ENCODE results near the gene FBXO46. TPM values are rescaled to one million over a fixed set of nuclear protein-coding genes. Genes with fewer than 3 reads are reported as not detected.
A peak's percentile ranks its signal among the peaks of the same experiment; 100 is the strongest.

FBXO46 gene
- total RNA-seq, 1 experiment from 2014 or later: 40.1 TPM

DNA sequence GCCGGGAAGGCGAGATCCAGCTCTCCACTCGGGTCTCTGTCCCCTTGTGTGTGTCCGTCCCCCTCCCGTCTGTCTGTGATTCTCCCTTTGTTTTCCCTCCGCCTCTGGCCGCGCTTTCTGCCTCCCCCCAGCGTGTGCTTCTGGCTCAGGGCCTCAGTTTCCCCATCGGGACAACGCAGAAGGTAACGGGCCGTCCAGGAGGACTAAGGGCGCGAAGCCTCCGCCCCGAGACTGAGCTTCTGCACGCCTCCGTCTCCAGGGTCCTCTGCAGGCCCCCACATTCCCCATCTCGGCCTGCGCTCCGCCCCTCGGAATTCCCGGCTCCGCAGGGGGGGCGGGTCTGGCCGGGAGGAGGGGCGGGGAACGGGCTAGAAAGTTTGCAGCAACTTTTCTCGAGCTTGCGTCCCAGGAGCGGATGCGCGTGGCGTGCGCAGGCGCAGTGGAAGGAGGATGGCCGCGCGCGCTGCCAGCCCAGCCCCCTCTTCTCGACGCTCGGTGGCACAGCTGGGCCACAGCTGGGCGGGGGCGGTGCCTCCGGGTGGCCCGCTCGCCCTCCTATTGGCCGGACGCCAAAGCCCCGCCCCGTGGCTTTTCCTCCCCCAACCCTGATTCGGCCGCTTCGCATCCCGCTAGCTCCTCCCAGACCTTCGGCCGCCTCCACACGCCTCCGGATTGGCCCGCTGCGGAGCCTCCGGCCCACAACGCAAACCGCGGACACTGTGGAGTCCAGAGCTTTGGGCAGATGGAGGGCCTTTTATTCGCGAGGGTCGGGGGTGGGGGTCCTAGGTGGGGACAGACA, 38.5 kb upstream of the FBXO46 start, which contains the start of gene SIX5 (continued):
- TF ChIP-seq, protein P1, sequence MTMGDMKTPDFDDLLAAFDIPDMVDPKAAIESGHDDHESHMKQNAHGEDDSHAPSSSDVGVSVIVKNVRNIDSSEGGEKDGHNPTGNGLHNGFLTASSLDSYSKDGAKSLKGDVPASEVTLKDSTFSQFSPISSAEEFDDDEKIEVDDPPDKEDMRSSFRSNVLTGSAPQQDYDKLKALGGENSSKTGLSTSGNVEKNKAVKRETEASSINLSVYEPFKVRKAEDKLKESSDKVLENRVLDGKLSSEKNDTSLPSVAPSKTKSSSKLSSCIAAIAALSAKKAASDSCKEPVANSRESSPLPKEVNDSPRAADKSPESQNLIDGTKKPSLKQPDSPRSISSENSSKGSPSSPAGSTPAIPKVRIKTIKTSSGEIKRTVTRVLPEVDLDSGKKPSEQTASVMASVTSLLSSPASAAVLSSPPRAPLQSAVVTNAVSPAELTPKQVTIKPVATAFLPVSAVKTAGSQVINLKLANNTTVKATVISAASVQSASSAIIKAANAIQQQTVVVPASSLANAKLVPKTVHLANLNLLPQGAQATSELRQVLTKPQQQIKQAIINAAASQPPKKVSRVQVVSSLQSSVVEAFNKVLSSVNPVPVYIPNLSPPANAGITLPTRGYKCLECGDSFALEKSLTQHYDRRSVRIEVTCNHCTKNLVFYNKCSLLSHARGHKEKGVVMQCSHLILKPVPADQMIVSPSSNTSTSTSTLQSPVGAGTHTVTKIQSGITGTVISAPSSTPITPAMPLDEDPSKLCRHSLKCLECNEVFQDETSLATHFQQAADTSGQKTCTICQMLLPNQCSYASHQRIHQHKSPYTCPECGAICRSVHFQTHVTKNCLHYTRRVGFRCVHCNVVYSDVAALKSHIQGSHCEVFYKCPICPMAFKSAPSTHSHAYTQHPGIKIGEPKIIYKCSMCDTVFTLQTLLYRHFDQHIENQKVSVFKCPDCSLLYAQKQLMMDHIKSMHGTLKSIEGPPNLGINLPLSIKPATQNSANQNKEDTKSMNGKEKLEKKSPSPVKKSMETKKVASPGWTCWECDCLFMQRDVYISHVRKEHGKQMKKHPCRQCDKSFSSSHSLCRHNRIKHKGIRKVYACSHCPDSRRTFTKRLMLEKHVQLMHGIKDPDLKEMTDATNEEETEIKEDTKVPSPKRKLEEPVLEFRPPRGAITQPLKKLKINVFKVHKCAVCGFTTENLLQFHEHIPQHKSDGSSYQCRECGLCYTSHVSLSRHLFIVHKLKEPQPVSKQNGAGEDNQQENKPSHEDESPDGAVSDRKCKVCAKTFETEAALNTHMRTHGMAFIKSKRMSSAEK (CRISPR knock-in tag; IDR thresholded peaks at IDR 0.05; ENCODE audit: borderline replicate concordance): no peak
- TF ChIP-seq, protein P2, sequence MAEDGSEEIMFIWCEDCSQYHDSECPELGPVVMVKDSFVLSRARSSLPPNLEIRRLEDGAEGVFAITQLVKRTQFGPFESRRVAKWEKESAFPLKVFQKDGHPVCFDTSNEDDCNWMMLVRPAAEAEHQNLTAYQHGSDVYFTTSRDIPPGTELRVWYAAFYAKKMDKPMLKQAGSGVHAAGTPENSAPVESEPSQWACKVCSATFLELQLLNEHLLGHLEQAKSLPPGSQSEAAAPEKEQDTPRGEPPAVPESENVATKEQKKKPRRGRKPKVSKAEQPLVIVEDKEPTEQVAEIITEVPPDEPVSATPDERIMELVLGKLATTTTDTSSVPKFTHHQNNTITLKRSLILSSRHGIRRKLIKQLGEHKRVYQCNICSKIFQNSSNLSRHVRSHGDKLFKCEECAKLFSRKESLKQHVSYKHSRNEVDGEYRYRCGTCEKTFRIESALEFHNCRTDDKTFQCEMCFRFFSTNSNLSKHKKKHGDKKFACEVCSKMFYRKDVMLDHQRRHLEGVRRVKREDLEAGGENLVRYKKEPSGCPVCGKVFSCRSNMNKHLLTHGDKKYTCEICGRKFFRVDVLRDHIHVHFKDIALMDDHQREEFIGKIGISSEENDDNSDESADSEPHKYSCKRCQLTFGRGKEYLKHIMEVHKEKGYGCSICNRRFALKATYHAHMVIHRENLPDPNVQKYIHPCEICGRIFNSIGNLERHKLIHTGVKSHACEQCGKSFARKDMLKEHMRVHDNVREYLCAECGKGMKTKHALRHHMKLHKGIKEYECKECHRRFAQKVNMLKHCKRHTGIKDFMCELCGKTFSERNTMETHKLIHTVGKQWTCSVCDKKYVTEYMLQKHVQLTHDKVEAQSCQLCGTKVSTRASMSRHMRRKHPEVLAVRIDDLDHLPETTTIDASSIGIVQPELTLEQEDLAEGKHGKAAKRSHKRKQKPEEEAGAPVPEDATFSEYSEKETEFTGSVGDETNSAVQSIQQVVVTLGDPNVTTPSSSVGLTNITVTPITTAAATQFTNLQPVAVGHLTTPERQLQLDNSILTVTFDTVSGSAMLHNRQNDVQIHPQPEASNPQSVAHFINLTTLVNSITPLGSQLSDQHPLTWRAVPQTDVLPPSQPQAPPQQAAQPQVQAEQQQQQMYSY (CRISPR knock-in tag; IDR thresholded peaks at IDR 0.05): peak; percentile 42; the same call in 1 of the 2 replicates
- peak; percentile 6; the same call in 1 of the 2 replicates for TF ChIP-seq NFATC4 (CRISPR knock-in tag; IDR thresholded peaks at IDR 0.05)
- no peak for TF ChIP-seq ZNF396 (CRISPR knock-in tag; IDR thresholded peaks at IDR 0.05; ENCODE audit: borderline replicate concordance)
- TF ChIP-seq, protein P3, sequence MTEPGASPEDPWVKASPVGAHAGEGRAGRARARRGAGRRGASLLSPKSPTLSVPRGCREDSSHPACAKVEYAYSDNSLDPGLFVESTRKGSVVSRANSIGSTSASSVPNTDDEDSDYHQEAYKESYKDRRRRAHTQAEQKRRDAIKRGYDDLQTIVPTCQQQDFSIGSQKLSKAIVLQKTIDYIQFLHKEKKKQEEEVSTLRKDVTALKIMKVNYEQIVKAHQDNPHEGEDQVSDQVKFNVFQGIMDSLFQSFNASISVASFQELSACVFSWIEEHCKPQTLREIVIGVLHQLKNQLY (CRISPR knock-in tag; IDR thresholded peaks at IDR 0.05): no peak
- TF ChIP-seq NR3C1 (CRISPR knock-in tag; conservative IDR thresholded peaks at IDR 0.05; ENCODE audit: low read depth): 0 out of 2 replicates have a peak, but pooled peaks have one; percentile 60
- no peak for TF ChIP-seq ZNF121 (CRISPR knock-in tag; IDR thresholded peaks at IDR 0.05)
- TF ChIP-seq PRRX2 (CRISPR knock-in tag; IDR thresholded peaks at IDR 0.05): no peak
- 0 out of 2 replicates have a peak, but pooled peaks have one; percentile 51 for TF ChIP-seq ZNF671 (CRISPR knock-in tag; IDR thresholded peaks at IDR 0.05)
- TF ChIP-seq SP1 (CRISPR knock-in tag; conservative IDR thresholded peaks at IDR 0.05): peak; percentile 91
- no peak for TF ChIP-seq OVOL2 (CRISPR knock-in tag; IDR thresholded peaks at IDR 0.05; ENCODE audit: borderline replicate concordance)
- TF ChIP-seq, protein P4, sequence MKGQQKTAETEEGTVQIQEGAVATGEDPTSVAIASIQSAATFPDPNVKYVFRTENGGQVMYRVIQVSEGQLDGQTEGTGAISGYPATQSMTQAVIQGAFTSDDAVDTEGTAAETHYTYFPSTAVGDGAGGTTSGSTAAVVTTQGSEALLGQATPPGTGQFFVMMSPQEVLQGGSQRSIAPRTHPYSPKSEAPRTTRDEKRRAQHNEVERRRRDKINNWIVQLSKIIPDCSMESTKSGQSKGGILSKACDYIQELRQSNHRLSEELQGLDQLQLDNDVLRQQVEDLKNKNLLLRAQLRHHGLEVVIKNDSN (CRISPR knock-in tag; IDR thresholded peaks at IDR 0.05): no peak
- TF ChIP-seq GRHL2 (CRISPR knock-in tag; IDR thresholded peaks at IDR 0.05; ENCODE audit: insufficient replicate concordance, severe bottlenecking): no peak
- TF ChIP-seq ESRRA (CRISPR knock-in tag; IDR thresholded peaks at IDR 0.05; ENCODE audit: borderline replicate concordance): no peak
- TF ChIP-seq RELA (CRISPR knock-in tag; IDR thresholded peaks at IDR 0.05; ENCODE audit: borderline replicate concordance): no peak
- TF ChIP-seq, protein P5, sequence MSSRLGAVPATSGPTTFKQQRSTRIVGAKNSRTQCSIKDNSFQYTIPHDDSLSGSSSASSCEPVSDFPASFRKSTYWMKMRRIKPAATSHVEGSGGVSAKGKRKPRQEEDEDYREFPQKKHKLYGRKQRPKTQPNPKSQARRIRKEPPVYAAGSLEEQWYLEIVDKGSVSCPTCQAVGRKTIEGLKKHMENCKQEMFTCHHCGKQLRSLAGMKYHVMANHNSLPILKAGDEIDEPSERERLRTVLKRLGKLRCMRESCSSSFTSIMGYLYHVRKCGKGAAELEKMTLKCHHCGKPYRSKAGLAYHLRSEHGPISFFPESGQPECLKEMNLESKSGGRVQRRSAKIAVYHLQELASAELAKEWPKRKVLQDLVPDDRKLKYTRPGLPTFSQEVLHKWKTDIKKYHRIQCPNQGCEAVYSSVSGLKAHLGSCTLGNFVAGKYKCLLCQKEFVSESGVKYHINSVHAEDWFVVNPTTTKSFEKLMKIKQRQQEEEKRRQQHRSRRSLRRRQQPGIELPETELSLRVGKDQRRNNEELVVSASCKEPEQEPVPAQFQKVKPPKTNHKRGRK (CRISPR knock-in tag; IDR thresholded peaks at IDR 0.05; ENCODE audit: borderline replicate concordance): no peak
- TF ChIP-seq, protein P6, sequence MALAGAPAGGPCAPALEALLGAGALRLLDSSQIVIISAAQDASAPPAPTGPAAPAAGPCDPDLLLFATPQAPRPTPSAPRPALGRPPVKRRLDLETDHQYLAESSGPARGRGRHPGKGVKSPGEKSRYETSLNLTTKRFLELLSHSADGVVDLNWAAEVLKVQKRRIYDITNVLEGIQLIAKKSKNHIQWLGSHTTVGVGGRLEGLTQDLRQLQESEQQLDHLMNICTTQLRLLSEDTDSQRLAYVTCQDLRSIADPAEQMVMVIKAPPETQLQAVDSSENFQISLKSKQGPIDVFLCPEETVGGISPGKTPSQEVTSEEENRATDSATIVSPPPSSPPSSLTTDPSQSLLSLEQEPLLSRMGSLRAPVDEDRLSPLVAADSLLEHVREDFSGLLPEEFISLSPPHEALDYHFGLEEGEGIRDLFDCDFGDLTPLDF (CRISPR knock-in tag; IDR thresholded peaks at IDR 0.05): no peak
- TF ChIP-seq FOXJ3 (CRISPR knock-in tag; IDR thresholded peaks at IDR 0.05; ENCODE audit: borderline replicate concordance): no peak
- TF ChIP-seq GABPB1 (CRISPR knock-in tag; IDR thresholded peaks at IDR 0.05): peak; percentile 87
- peak; percentile 53; the same call in 1 of the 2 replicates for TF ChIP-seq MYBL2 (CRISPR knock-in tag; IDR thresholded peaks at IDR 0.05)
- TF ChIP-seq, protein P7, sequence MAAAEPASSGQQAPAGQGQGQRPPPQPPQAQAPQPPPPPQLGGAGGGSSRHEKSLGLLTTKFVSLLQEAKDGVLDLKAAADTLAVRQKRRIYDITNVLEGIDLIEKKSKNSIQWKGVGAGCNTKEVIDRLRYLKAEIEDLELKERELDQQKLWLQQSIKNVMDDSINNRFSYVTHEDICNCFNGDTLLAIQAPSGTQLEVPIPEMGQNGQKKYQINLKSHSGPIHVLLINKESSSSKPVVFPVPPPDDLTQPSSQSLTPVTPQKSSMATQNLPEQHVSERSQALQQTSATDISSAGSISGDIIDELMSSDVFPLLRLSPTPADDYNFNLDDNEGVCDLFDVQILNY (CRISPR knock-in tag; IDR thresholded peaks at IDR 0.05): peak; percentile 84
- TF ChIP-seq TEAD4 (CRISPR knock-in tag; IDR thresholded peaks at IDR 0.05): peak; percentile 92
- no peak; the same call in 1 of the 2 replicates for TF ChIP-seq CREB1 (CRISPR knock-in tag; IDR thresholded peaks at IDR 0.05)
- TF ChIP-seq ZNF138 (CRISPR knock-in tag; conservative IDR thresholded peaks at IDR 0.05): 0 out of 2 replicates have a peak, but pooled peaks have one; percentile 62
- no peak for TF ChIP-seq ZNF423 (CRISPR knock-in tag; IDR thresholded peaks at IDR 0.05)
- TF ChIP-seq CBFB (CRISPR knock-in tag; IDR thresholded peaks at IDR 0.05; ENCODE audit: low read depth): 0 out of 2 replicates have a peak, but pooled peaks have one; percentile 41
